Esophagus (tissue), 2 donors: ENCODE measurements around the gene XPNPEP1. TPM values are rescaled to one million over a fixed set of nuclear protein-coding genes. Genes with fewer than 3 reads are reported as not detected.
A peak's percentile ranks its signal among the peaks of the same experiment; 100 is the strongest.

ENCODE experiments used
- H3K27ac ChIP-seq, 2 donors: one replicate each; pipeline ENCODE4 v1.5.1; 2013; ENCODE audit warnings: low read depth in 2 of 2, mild to moderate bottlenecking in 2 of 2, inconsistent platforms in 1 of 2, low read length in 1 of 2, moderate library complexity in 1 of 2
- H3K27me3 ChIP-seq, 2 donors: one replicate each; pipeline ENCODE4 v1.6.1; 2013; ENCODE audit warnings: low read length in 2 of 2, control low read depth in 1 of 2, mild to moderate bottlenecking in 1 of 2; ENCODE audit not compliant: insufficient read depth in 2 of 2, control insufficient read depth in 1 of 2
- H3K36me3 ChIP-seq, 2 donors: one replicate each; pipeline ENCODE4 v1.6.1; 2013; ENCODE audit warnings: low read length in 1 of 2; ENCODE audit not compliant: control insufficient read depth in 2 of 2, insufficient read depth in 2 of 2
- H3K4me1 ChIP-seq, 2 donors: one replicate each; pipeline ENCODE4 v1.6.1; 2013; ENCODE audit warnings: low read length in 1 of 2; ENCODE audit not compliant: control insufficient read depth in 2 of 2, insufficient read depth in 2 of 2
- H3K4me3 ChIP-seq, 2 donors: one replicate each; pipeline ENCODE4 v1.5.1; 2013; ENCODE audit warnings: low read length in 2 of 2, mild to moderate bottlenecking in 2 of 2, low read depth in 1 of 2, moderate library complexity in 1 of 2
- H3K9me3 ChIP-seq, 2 donors: one replicate each; pipeline ENCODE4 v1.6.1; 2013; ENCODE audit warnings: mild to moderate bottlenecking in 2 of 2, low read depth in 1 of 2, low read length in 1 of 2, moderate library complexity in 1 of 2; ENCODE audit not compliant: control insufficient read depth in 2 of 2, insufficient read depth in 1 of 2
- WGBS, 2 donors: extraction: QIAGEN DNeasy Blood & Tissue Kit; methylation state at CpG; one replicate each; pipeline ENCODE4 v1.1.7; 2013; 5-methylcytosine and 5-hydroxymethylcytosine counted together
- polyA plus RNA-seq, 2 donors: library from polyadenylated mRNA; stranded (reverse); fragments of 200-250 nt; gene quantifications; one replicate each; pipeline ENCODE4 v1.2.3, GENCODE V29; 2013
- donor health status: healthy with polysubstance abuse.
- donor health status: Bipolar disorder and iron deficiency.

The XPNPEP1 gene
- polyA plus RNA-seq, 2 donors: 11.3 to 29.3 TPM

DNA sequence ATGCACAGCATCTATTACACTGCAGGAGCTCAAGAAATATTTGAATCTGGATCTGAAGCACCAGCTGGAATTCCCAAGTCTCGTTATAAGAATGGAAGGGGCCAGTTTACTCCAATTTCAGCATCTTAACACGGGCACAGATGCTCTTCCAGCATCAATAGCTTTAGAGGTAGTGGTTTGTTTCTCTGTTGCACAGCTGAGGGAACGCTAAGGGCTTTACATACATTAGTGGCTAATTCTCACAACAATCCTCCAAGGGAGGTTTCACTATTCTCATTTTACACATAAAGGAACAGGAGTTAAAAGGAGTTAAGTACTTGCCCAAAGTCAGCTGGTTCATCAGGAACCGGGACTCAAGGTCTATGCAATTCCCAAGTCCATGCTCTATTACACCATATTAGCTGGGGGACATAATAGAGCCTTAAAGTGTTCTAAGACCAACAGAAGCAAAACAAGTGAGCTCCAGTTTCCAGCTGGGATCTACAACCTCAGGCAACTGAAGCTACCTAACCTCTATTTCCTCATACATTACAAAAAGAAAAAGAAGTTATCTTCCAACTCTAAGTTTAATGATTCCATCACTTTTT is 9.9 kb downstream of the XPNPEP1 start:
- WGBS, 2 donors: 54 to 57% methylated on average over 4 of the region's 4 CpGs
- Histone ChIP-seq H3K4me3 (no peak overlapping the region), H3K9me3 (no peaks in the 10 kb centered on the region), H3K27ac (peak overlapping the region; percentile 60 to 77), H3K27me3 (no peaks in the 10 kb centered on the region), H3K36me3 (peaks cover 0 to 5% of the 10 kb centered on the region in 2 donors), H3K4me1 (peaks cover 0 to 2% of the 10 kb centered on the region in 2 donors)

DNA sequence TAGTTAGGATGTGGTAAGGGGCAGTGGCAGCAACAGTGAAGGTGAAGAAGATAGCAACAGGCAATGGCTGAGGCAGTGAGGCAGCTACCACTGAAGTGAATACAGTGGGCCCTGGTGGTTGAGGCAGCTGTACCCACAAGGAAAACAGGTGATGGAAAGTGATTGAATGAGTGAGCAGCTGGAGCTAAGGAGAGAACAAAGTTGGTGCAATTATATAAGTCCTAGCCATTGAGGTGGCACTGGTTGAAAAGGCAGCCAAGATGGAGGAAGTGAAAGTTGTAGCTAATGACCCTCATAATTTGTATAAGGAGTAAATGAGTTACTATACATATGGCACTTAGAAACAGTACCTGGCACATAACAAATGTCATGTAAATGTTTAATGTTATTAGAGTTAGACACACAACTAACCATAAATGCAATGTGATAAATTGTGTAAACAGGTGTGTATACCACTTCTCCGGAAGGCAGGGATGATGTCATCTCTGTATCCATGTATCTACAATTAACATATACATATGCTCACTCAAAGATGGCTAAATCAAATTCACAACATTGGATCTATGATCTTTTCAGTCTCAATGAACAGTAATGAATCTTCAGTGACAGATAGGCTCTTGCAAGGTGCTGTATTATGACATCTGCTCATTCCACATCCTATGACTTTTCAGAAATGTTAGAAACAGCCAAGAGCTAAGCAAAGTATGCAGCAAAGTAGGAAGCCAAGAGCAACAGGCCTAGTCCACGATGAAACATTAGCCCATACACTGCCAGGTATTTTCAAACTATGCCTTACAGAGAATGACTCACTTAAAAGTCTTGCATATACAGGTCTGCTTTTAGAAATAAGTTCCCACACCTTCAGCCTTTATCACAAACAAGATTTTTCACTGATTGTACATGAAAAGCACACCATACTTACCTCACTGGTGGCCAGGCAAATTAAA is 10.7 kb downstream of the XPNPEP1 start:
- no peaks in the 10 kb centered on the region for H3K9me3 ChIP-seq
- no peak overlapping the region for H3K4me3 ChIP-seq
- 42 to 43% methylated on average over 2 of the region's 2 CpGs for WGBS, 2 donors
- no peaks in the 10 kb centered on the region for H3K27me3 ChIP-seq
- H3K4me1 ChIP-seq: peaks cover 0 to 2% of the 10 kb centered on the region in 2 donors
- peak overlapping the region; percentile 60 to 77 for H3K27ac ChIP-seq
- H3K36me3 ChIP-seq: peaks cover 0 to 5% of the 10 kb centered on the region in 2 donors

DNA sequence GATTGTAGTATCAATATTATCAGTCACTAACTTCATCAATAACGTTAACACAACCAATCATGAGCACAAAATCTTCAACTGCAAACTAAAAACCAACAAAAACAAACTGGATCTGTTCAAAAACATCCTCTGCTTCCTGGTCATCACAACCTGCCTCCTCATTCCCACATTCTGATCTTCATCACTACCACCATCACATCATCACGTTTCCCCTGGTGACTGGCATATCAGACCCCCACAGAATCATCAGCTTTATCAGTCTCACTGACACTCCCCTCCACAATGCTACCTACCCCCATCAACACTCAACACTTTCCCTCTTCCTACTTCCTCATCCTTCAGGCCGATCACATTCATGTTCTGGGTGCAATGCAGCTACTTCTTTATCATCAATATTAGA is 11.4 kb downstream of the XPNPEP1 start:
- H3K27me3 ChIP-seq: no peaks in the 10 kb centered on the region
- 82 to 90% methylated on average over 3 of the region's 3 CpGs for WGBS, 2 donors
- no peaks in the 10 kb centered on the region for H3K9me3 ChIP-seq
- no peak overlapping the region for H3K27ac ChIP-seq
- peaks cover 2 to 5% of the 10 kb centered on the region in 2 donors for H3K36me3 ChIP-seq
- peaks cover 0 to 2% of the 10 kb centered on the region in 2 donors for H3K4me1 ChIP-seq
- H3K4me3 ChIP-seq: no peak overlapping the region

DNA sequence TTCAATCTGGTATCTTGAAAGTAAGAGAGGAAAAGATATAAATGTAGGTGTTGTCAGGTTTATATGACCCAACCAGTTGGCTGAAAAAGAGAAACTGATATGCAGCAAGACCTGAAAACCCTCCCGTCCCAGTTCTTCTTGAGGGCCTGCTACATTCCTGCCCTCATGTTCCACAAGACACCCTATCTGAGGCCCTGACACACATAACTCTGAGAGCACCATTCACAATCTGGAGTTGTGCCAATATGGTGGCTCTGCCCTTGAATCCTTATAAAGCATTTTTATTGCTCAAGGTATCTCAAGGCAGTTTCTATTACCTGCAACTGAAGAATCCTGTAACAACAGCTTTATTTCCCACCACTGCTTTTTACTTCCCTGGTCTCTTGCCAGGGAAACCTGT is 17.0 kb downstream of the XPNPEP1 start:
- Histone ChIP-seq H3K36me3 (peaks cover 2 to 8% of the 10 kb centered on the region in 2 donors), H3K27me3 (no peaks in the 10 kb centered on the region), H3K4me1 (peaks cover 0 to 5% of the 10 kb centered on the region in 2 donors), H3K27ac (no peak overlapping the region), H3K4me3 (no peak overlapping the region), H3K9me3 (no peaks in the 10 kb centered on the region)
- 79 to 100% methylated on average over 1 of the region's 1 CpG for WGBS, 2 donors

DNA sequence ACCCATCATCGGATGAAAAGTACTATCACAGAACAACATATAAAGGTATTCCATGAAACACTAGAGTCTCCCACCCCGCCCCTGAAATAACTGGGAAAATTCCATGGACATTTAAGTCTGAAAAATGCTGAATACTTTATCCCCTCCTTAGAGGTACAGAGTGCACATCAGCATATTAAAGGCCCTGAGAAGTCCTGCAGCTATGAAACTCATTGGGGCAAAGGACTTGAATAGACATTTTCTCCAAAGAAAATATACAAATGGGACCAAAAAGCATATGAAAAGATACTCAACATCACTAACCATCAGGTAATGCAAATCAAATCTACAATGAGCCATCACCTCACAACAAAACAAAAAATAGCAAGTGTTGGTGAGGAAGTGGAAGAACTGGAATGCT is 18.9 kb downstream of the XPNPEP1 start:
- Histone ChIP-seq H3K4me1 (peaks cover 0 to 5% of the 10 kb centered on the region in 2 donors), H3K9me3 (no peaks in the 10 kb centered on the region), H3K36me3 (peaks cover 0 to 8% of the 10 kb centered on the region in 2 donors), H3K27me3 (no peaks in the 10 kb centered on the region), H3K27ac (no peak overlapping the region), H3K4me3 (no peak overlapping the region)
- 95 to 98% methylated on average over 2 of the region's 2 CpGs for WGBS, 2 donors

DNA sequence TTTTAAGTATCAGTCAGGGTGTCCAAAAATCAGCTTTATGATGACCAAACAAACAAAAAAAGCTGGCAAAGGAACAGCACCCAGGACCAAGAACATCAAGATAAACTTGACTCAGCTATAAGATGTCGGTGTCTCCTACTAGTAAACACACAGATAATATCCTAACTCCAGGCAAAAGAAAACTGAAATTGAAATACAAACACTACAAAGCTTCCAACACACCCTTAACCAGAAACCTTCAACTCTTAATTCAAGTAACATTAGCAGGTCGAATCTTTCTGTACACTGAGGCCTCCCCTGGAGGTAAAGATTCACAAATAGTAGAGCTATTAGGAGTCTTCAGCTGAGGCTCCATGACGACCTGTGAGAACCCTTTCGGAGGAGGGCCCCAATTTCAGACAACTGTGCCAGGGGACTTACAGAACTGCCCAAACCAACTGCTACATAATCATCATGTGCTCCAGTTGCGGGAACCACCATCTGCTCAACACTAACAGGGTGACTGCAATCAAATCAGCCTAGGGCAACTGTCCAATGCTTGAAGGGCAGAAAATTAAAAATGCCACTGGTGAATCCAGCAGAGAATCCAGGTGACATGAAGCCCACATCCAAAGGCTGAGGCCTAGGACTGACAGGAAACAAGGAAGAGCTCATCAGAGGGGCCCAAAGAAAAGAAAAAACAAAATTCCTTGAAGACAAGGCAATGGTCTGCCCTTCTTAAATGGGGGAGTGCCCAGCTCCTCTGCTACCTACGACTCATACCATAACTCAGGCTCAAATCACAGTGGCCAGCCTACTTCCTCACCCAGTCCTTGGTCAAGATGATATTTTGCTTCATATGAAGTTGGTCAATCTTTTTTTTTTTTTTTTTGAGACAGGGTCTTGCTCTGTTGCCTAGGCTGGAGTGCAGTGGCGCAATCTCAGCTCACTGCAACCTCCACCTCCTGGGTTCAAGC is 20.0 kb downstream of the XPNPEP1 start:
- peaks cover 0 to 5% of the 10 kb centered on the region in 2 donors for H3K4me1 ChIP-seq
- H3K27ac ChIP-seq: peak overlapping the region in 1 of 2 donors; percentile 82
- no peaks in the 10 kb centered on the region for H3K9me3 ChIP-seq
- H3K4me3 ChIP-seq: no peak overlapping the region
- WGBS, 2 donors: 51 to 75% methylated on average over 7 of the region's 7 CpGs
- peaks cover 0 to 8% of the 10 kb centered on the region in 2 donors for H3K36me3 ChIP-seq
- no peaks in the 10 kb centered on the region for H3K27me3 ChIP-seq

DNA sequence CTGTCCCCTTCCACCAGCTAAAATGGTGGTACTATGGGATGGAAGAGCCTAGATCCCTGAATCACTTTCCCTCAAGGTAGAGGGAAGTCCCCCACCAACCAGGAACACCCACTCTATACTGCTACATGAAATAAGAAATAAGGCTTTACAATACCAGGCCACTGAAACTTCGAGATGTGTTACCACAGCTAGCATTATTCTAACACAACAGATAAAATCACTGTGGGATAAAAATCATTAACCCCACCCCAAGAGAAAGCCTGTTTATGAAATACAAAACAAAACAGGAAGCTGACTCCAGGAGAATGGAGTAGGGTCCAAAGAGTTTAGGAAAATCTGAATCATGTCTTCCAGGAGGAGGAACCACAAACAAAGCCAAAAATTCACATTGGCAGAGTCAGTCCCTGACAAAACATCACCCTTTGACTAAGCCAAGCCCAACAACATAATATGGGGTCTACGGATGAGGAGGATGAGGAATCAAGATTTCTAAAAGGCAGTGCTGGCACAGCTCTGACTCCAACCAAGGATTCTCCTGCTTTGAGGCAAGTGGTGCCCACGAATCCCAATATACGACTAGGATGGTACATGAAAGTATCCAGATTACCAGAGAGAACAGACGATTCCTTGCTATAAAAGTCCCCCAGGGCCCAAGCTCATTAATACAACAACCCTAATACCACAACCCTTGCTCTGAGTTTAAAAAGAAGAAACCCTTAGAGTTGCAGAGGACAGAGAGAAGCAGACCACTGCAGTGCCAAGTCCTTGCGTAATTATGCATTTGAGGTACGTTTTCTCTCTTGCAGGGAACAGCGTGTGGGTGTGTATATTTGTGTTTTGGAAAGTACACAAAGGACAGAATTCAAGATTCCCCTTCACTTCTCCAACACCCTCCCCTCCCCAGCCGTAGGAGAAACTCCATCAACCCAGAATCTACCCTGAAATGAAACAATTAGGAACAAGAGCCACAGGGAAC is 23.7 kb downstream of the XPNPEP1 start:
- no peaks in the 10 kb centered on the region for H3K9me3 ChIP-seq
- 68 to 72% methylated on average over 9 of the region's 9 CpGs for WGBS, 2 donors
- peaks cover 10% of the 10 kb centered on the region in 2 donors for H3K4me1 ChIP-seq
- H3K36me3 ChIP-seq: no peaks in the 10 kb centered on the region
- H3K4me3 ChIP-seq: no peak overlapping the region
- peak overlapping the region; percentile 24 to 71 for H3K27ac ChIP-seq
- H3K27me3 ChIP-seq: no peaks in the 10 kb centered on the region

DNA sequence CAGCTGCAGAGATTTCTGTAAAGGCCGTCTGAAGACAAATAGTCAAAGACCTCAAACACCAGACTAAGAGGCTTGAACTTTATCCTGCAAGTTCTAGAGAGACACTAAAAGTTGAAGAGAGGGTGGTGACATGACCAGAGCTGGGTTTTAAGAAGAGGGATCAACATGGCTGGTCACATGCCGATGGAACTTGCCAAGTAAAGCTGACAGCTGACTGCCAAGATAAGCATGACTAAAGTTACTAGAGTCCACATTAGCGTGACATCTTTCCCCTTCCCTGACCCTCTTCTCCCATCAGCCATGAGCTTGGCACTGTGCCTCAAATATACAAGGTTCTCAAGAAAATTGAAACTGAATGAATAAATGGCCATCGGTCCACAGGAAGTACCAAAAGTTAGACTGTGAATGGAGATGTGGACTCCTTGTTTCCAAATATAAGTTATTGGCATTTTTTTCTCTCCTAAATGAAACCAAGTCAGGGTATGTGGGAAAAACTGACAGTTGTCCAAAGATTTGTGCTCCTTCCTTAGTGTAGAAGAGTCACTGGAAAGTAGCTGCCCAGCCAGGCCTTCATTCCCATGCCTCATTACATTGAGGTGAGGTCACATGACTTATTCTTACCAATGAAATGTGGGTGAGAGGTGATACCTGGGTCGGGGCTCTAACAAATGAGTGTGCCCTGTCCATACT is 24.5 kb downstream of the XPNPEP1 start:
- H3K27me3 ChIP-seq: no peaks in the 10 kb centered on the region
- H3K4me3 ChIP-seq: no peak overlapping the region
- no peaks in the 10 kb centered on the region for H3K36me3 ChIP-seq
- H3K4me1 ChIP-seq: peaks cover 10 to 15% of the 10 kb centered on the region in 2 donors
- 63 to 71% methylated on average over 5 of the region's 5 CpGs for WGBS, 2 donors
- peak overlapping the region; percentile 24 to 61 for H3K27ac ChIP-seq
- no peaks in the 10 kb centered on the region for H3K9me3 ChIP-seq
